H4 (cell line): ENCODE data around the gene TAOK1. TPM values are rescaled to one million over a fixed set of nuclear protein-coding genes. Genes with fewer than 3 reads are reported as not detected.
A peak's percentile ranks its signal among the peaks of the same experiment; 100 is the strongest.
"Not testable (repeated sequence)": the region's sequence is repeated elsewhere in the genome, so short reads cannot be mapped to it uniquely, and the experiment has no call there.

Experiments
- DNase-seq: peaks from one replicate; pipeline ENCODE4 v3.0.0-alpha.2; 2015; ENCODE audit warnings: low spot score
- total RNA-seq: library from RNA; depleted of rRNA; stranded (reverse); fragments of >200 nt; shearing (Covaris generic); gene quantifications from 2 replicates; pipeline ENCODE4 v1.2.3, GENCODE V29; 2014; rRNA removed

The TAOK1 gene
- total RNA-seq, result 16.0 and 23.9 TPM in 2 replicates

DNA sequence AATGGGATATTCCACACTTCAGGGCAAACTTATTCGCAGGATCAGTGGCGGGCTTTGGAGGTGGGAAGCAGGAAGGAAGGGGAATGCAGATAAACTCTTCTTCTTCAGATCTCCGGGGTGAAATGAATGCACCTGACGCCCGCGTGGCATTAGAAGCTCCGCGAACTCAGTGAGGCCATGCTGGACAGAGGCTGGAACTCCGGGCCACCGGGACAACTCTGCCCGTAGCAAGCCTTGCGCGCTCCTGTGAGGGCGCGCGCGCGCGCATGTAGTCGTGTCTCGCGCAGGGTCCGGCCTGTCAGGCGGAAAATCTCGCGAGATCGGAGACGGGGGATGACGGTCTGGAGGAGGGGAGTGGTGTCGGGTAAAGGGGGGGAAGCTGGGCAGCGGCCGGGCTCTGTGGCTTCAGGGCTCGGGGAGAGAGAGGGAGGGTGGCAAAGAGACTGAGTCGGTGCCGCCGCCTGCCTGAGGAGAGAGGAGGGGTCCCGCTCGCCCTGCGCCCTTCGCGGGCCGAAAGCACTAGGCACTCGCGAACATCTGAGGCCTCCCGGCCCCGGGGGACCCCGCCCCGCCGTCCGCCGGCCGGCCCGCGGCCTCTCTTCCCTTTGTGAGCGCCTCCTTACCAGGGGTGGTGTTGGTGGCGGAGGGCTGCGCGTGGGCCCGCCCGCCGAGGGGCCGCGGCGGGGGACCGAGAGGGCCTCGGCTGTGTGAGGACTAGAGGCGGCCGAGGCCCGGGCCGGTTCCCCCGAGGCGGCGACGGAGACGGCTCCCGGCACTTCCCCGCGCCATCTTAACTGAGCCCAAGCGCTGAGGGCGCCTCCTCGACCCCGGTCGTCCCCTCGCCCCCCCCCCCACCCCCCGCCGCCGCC, at the start of gene TAOK1:
Gene TAOK1 (plus strand): TSS at position 382 of the 869 bp plus-strand sequence. CDS start 61,186 bp downstream, outside the sequence.
- DNase-seq, result peak; percentile 94

DNA sequence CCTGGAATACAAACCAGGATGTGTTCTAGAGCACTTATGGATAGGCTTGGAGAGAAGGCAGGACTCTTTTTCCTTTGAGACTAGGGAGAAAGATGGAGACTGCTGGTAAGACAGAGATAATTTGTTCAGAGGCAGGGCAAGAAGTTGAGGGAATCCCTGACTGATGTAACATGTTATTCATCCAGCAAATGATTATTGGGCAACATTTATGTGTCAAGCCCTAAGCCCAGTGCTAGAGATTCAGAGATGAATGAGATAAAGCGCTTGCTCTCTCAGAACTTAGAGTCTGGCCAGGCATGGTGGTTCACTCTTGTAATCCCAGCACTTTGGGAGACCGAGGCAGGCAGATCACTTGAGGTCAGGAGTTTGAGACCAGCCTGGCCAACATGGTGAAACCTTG, 48.4 kb upstream of the TAOK1 start:
- no peak for DNase-seq

DNA sequence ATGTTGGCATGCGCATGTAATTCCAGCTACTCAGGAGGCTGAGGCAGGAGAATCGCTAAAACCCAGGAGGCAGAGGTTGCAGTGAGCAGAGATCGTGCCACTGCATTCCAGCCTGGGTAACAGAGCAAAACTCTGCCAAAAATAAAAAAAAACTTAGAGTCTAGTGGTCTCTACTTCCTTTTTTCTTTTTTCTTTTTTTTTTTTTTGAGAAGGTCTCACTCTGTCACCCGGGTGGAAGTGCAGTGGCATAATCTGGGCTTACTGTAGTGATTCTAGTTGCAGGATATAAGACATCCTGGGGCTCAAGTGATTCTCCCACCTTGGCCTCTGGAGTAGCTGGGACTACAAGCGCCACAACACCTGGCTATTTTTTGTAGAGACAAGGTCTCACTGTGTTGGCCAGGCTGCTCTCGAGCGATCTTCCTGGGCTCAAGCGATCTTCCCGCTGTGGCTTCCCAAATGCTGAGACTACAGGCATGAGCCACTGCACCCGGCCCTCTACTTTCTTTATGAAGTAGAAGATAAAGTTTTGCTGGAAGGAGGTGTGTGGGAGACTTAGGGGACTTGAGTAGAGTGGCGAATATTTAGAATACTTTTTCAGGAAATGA, 47.9 kb upstream of the TAOK1 start:
- DNase-seq, result no peak

DNA sequence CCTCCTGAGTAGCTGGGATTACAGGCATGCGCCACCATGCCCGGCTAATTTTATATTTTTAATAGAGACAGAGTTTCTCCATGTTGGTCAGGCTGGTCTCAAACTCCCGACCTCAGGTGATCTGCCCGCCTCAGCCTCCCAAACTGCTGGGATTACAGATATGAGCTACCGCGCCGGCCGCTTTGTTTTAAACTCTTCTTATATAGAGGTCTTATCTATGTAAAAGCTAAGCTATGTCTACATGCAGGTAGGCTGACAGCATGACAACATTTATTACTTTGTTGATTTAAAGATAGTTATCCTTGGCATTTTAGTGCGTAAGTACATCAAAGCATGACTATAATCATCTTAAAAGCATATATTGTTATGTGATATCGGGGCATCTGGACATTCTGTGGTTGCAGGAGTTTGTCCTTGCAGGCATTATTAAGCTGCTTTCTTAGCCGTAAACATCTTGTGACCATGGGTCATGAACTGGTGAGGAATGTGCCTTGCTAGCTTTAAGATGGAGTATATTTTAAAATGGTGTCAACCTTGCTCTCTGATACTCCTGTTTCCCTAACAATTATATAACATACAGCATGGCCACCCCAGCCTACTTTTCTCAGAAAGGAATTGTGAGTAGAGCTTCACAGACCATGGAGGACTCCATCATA, 45.8 kb upstream of the TAOK1 start:
- DNase-seq, result no peak

DNA sequence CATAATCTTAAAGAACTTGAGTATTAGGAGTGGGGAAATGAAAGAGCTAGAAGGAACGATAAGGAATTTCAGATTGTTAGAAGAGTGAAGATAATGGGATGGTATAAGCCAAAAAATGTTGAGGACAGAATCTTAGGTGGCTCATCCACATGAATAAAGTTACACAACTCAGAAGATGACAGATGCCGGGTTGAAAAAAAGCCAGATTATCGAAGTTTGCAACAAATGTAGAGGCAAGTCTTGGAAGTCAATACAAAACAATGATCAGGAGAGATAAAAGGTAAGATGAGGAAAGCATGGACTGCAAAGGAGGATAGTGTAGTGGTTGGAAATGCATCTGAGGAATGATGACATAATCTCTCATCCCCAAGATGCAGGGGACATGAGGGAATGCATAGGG, 45.1 kb upstream of the TAOK1 start:
- no peak for DNase-seq

DNA sequence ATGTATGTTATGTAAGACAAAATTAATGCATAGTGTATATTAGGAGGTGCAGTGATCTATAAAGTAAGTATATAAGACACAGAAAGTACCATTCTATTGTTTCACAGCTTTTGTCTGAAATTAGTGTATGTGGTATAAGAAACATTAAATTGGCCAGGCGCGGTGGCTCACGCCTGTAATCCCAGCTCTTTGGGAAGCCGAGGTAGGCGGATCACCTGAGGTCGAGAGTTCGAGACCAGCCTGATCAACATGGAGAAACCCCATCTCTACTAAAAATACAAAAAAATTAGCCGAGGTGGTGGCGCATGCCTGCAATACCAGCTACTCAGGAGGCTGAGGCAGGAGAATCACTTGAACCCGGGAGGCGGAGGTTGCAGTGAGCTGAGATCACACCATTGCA, 44.7 kb upstream of the TAOK1 start:
- DNase-seq, result not testable (repeated sequence)

DNA sequence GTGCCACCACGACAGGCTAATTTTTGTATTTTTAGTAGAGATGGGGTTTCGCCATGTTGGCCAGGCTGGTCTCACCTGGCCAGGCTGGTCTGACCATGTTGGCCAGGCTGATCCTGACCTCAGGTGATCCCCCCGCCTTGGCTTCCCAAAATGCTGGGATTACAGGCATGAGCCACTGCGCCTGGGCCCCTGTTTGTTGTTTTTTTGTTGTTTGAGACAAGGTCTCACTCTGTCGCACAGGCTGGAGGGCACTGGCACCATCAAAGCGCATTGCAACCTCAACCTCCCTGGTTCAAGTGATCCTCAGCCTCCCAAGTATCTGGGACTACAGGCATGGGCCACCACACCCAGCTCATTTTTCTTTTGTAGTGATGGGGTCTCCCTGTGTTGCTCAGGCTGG, 43.7 kb upstream of the TAOK1 start:
- no peak for DNase-seq

DNA sequence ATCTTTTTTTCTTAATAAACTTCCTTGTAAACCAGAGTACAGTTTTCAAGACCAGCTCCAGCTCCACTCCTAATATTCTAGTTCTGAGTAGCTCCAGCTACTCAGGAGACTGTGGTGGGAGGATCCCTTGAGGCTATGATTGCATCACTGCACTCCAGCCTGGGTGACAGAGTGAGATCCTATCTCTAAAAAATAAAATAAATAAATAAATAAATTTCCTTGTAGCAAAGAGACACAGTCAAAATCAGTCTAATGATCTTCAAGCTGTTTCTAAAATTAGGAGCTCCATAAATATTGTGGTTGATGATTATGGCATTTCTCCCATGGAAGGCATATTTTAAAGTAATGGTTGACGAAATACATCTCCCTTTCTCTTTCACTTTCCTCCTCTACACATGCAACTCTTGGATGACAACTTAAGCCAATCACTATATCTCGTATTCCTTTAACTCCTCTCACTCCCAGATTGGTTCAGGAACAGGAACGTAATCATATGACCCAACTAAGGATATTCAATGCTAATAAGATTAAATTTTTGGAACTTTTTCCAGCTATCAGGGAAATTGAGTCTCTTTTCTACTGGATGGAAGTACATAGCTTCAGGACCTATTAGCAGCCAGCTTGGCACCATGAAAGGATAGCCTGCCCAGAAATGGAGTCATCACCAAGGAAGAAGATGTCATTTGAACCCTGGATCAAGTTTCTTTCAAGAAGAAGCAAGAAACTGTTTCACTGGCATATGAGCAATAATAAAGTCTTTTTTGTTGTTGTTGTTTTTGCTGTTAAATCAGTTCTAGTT, 42.1 kb upstream of the TAOK1 start:
- DNase-seq, result peak; percentile 44

DNA sequence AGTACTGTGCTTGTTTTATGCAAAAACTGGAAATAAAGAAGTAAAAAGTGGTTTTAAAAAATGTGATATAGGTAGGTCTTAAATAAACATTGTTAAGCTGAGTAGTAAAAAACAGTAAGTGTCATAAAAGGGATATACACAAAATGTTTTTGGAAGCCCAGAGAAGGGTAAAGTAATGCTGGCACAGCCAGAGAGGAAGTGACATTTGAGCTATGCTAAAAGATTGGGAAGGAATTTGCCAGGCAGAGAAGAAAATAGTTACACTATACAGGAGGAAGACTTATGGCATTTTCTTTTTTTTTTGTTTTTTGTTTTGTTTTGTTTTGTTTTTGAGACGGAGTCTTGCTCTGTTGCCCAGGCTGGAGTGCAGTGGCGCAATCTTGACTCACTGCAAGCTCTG, 40.8 kb upstream of the TAOK1 start:
- DNase-seq, result no peak

DNA sequence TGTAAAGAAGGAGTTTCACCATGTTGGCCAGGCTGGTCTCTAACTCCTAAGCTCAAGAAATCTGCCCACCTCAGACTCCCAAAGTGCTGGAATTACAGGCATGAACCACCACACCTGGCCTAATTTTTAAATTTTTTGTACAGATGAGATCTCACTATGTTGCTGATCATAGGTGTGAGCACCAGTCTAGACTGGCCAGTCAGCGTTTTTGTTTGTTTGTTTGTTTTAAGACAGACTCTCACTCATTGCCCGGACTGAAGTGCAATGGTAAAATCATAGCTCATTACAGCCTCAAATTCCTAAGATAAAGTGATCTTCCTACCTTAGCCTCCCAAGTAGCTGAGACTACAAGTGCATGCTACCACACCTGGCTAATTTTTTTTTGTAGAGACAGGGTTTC, 38.0 kb upstream of the TAOK1 start:
- no peak for DNase-seq

DNA sequence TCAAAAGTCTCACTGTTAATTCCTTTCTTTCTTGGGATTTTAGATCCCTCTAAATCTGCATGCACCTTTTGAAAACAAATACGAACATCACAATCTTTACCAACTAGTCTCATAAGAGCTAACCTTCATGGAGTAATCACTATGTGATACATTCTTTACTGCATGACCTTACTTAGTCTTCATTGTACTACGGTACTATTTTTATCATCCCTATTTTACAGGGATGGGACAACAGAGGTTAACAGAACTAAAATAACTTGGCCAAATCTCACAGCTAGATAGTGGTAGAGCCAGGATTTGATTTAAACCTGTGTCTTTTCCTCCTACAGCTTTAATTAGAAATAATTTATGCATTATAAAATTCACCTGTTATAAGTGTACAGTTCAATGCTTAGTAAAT, 32.9 kb upstream of the TAOK1 start:
- DNase-seq, result no peak

DNA sequence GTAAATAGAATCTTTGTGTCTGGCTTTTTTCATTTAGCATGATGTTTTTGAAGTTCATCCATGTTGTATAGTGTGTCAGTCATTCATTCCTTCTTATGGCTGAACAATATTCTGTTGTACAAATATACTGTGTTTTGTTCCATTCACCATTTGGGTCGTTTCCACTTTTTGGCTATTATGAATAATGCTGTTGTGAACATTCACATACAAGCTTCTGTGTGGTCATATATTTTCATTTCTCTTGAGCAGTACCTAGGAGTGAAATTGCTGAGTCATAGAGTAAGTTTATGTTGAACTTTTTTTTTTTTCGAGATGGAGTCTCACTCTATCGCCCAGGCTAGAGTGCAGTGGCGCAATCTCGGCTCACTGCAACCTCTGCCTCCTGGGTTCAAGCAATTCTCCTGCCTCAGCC, 32.3 kb upstream of the TAOK1 start:
- DNase-seq, result peak; percentile 35

DNA sequence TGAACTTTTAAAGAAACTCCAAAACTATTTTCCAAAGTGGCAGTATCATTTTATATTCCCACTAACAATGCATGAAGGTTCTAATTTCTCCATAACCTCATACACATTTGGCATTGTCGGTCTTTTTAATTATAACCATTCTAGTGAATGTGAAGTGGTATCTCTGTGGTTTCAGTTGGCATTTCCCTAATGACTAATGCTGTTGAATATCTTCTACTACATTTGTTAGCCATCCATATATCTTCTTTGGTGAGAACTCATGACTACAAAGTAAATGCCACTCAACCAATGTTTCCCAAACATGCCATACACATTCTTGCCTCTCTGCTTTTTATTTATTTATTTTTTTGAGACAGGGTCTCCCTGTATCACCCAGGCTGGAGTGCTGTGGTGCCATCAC, 31.7 kb upstream of the TAOK1 start:
- DNase-seq, result no peak

DNA sequence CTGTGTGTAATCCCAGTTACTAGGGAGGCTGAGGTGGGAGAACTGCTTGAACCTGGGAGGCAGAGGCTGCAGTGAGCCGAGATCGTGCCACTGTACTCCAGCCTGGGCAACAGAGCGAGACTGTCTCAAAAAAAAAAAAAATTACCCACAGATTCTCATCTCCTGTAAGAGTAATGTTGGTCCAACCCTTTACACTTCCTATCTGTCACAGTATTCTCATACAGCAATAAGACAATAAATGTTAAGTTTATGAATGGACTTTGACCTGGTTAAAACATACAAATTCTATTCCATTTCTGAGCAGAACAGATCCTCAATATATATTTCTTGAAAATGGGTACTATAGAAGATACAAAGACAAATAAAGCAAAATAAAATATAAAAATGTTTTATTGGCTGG, 30.4 kb upstream of the TAOK1 start:
- DNase-seq, result no peak

DNA sequence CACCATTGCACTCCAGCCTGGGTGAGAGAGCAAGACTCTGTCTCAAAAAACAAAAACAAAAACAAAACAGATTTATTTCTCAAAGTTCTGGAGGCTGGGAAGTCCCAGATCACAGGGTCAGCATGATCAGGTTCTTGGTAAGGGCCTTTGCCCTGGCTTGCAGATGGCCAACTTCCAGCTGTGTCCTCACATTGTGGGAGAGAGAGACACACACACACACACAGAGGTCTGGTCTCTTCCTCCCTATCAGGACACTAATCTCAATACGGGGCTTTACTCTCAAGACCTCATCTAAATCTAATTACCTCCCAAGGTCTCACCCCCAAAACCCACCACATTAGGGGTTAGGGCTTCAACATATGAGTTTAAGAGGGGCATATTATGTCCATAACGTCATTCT, 26.4 kb upstream of the TAOK1 start:
- no peak for DNase-seq

DNA sequence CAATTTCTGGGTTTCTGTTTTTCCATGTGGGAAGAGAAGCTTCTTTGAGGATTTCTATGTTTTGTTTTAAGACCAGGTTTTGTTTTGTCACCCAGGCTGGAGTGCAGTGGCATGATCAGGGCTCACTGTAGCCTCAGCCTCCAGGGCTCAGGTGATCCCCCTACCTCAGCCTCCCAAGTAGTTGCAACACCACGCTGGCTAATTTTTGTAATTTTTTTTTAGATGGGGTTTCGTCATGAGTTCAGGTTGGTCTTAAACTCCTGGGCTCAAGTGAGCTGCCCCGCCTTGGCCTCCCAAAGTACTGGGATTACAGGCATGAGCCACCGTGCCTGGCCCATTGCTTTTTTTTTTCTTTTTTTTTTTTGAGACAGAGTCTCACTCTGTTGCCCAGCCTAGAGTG, 25.5 kb upstream of the TAOK1 start:
- no peak for DNase-seq

DNA sequence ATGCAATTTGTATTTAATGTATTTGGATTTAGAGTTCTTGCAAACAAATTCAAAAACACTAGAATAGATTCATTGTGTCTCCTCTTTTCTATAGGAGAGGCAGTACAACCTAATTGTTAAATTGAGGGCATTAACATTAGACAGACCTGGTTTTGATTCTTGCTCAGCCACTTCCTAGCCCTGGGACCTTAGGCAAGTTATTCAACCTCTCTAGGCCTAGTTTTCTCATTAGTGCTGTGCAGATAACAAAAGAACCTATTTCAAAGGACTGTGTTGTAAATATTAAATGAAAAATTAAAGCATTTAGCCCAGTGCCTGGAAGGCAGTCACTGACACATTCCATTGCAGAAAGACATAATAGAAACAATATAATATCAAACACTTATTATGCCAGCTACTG, 22.0 kb upstream of the TAOK1 start:
- no peak for DNase-seq

DNA sequence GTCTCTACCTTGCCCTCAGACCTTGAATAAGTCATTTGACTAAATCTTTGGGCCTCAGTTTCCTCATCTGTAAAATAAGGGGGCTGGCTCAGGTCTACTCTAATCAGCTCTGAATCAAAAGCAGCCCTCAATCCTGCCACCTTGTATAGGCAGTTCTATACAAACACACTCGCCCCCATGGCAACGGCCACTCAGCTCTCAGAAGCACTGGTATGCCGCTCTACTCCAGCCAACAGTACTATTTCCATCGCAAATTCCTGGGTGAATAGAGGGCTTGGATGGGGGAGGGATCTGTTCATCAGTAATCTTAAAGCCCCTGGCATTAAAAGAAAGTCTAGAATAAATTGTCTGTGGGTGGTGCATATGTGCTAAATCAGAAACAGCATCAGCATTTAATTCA, 21.2 kb upstream of the TAOK1 start:
- no peak for DNase-seq

DNA sequence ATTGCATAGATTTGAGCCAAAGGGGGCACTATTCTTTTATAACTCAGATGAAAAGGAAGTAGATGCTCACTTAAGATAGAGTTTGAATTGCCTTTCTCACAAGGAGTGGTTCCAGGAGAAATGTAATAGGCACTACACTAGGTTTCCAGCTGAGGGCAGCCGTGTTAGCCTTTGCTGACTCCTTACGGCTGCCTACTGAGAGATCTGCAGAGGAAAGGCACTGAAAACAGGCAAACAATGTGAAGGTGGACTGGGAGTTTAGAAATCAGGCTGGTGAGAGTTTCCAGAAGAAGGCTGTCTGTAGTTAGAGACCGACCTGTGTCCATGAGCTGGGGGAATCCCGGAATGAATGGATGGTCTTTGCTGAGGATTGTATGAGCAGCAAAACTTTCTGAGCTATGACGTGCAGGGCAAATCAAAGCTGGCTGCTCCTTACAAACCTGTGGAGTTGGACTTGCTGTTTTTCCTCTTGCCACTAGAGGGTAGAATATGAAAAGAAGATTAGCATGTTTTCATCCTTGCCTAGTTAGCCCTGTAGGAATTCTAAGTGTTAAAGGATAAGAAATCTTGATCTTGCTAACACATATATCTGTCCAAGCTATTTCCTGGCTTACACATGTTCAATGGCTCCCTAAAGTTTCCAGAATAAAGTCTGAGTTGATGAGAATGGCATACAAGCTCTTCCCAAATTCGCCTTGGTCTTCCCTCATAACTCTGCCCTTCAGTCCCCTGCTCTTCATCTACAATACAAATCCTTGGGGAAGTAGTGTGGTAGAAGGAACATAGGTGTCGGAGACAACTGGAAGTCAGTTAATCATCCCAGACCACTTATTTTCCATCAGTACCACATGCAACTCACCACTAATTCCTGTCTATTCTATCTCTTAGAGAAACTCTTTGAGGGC, 20.1 kb upstream of the TAOK1 start:
- peak; percentile 77 for DNase-seq

DNA sequence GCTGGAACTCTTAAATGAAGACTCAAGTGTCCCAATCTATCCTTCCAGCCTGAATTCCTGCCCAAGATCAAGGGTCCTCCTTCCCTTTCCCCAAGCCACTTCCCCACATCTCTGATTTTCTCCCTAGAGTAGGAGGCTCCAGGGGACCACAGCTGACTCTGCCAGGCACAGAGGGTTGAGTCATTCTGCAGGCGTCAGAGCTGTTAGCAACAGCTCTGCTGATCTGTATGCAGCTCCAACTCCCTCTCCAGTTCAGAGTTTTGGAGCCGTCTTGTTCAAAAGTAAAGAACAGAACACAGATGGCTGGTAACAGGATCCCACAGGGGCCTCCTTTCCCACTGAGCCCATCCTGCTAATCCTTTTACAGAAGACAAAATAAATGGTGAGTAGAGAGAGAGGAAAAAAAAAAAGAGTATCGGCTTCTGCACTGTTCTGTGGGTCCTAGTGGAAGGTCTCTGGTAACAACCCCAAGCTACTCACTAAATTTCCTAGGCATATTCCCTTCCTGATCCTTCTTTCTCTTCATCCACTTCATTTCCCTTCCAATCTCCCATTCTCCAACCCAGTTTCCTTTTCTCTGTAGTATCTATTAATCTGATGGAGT, 13.4 kb upstream of the TAOK1 start:
- peak; percentile 49 for DNase-seq

DNA sequence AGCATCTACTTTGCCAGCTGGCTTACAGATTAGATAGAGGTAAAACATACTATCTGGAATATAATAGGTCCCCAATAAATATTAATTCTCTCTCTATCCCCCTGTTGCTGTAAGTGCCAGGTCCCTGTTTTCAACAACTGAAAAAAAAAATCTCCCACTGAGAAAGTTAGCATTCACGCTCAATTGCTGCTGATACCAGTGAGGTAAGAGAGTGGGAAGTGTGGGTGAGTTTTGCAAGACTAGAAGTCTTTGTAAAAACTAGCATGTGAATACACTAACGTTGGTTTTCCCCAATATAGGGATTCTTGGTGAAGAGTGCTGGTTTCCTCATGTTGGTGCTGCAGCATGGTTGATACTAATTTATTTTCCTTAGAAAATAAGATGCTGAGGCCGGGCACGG, 11.7 kb upstream of the TAOK1 start:
- no peak for DNase-seq
